Measurements from ENCODE around the gene IGSF21. TPM values are rescaled to one million over a fixed set of nuclear protein-coding genes. Genes with fewer than 3 reads are reported as not detected.
A peak's percentile ranks its signal among the peaks of the same experiment; 100 is the strongest.

The IGSF21 gene
- total and polyA plus RNA-seq, 10 of the 15 experiments (the other 5 are each of a cell fraction or from before 2014, with no cell fraction given) = 0.03 to 0.49 TPM; not detected in 8

DNA sequence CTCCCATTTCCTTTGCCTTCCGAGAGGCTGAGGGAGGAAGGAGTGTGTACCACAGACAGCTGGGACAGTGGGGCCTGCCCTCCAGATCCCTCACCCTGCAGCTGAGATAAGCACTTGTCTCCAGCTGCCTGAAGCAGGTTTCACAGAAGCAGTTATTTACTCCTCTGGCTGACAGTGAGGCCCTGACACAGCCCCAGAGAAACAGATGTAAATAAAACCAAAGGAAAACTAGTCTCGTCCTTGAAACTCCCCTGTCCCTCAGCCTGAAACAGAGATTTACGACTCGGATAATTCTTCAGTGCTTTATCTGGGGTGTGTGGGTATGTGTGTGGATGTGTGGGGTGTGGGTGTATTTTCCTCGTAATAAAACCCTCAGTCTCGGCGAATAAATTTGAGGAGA is 181.1 kb downstream of the IGSF21 start:
- 62% methylated on average over 7 of the region's 7 CpGs for WGBS (ENCODE audit: insufficient coverage, insufficient replicate concordance, low lambda C conversion rate, missing lambda C conversion rate)
- ChIA-PET RAD21 (ENCODE audit: unreplicated experiment) (no interaction called here), POLR2A (no interaction called here), SMC1A (ENCODE audit: uncharacterized antibody, unreplicated experiment) (no interaction called here), CTCF (interaction anchor here (0.5 to 1.0 kb wide), 3 partner anchors 10 to 96 kb away, joined by 3 to 5 read pairs (median 3); no protein-coding TSS in a partner anchor)
- intact Hi-C loops (cut with micrococcal nuclease; ENCODE audit: unreplicated experiment) = no loop called here
- Histone ChIP-seq H3K4me3 (no peak overlapping the region), H2AFZ (ENCODE audit: control insufficient read depth, low read depth, low read length) (no peak overlapping the region), H3K4me2 (ENCODE audit: control insufficient read depth, insufficient read depth) (no peak overlapping the region), H3K9me3 (replicated peaks; ENCODE audit: control insufficient read depth, insufficient read depth, low read length) (no peaks in the 10 kb centered on the region), H3K4me1 (ENCODE audit: control insufficient read depth, insufficient read depth, low read length) (peaks cover 27% of the 10 kb centered on the region), H3K27ac (ENCODE audit: control insufficient read depth, insufficient read depth) (peak overlapping the region; percentile 17; the same call in 1 of the 2 replicates), H3K27me3 (replicated peaks in 1 of 2; ENCODE audit: control insufficient read depth in 2 of 2, insufficient read depth in 2 of 2, low read length in 1 of 2) (peaks cover 0 to 2% of the 10 kb centered on the region in 2 experiments; a peak in 1 of 4 replicates), H4K20me1 (ENCODE audit: control insufficient read depth, insufficient read depth) (no peaks in the 10 kb centered on the region), H3K79me2 (ENCODE audit: control insufficient read depth, insufficient read depth, low read length) (no peaks in the 10 kb centered on the region), H3K36me3 (ENCODE audit: control insufficient read depth in 2 of 2, insufficient read depth in 2 of 2, low read length in 1 of 2) (no peaks in the 10 kb centered on the region), H3K9ac (ENCODE audit: control insufficient read depth, insufficient read depth, low read length) (no peak overlapping the region)
- no peak for ATAC-seq
- no peak for TF ChIP-seq CHD1 (IDR thresholded peaks at IDR 0.05; ENCODE audit: low read depth, low read length)
- TF ChIP-seq MTA2 (IDR thresholded peaks at IDR 0.05; ENCODE audit: low read depth) = no peak
- TF ChIP-seq TCF3 (IDR thresholded peaks at IDR 0.05; ENCODE audit: borderline replicate concordance, insufficient read depth, low read depth, low read length) = 0 out of 2 replicates have a peak, but pooled peaks have one; percentile 31
- no peak for TF ChIP-seq BCL11A (IDR thresholded peaks at IDR 0.05; ENCODE audit: low read depth, low read length)
- 0 out of 2 replicates have a peak, but pooled peaks have one; percentile 26 for TF ChIP-seq TCF12 (IDR thresholded peaks at IDR 0.05; ENCODE audit: low read depth, low read length)
- no peak for FAIRE-seq
- in situ Hi-C loops (cut with MboI) = no loop called here
- no TSS peak for BruUV-seq (replicated peaks)
- DNase-seq (ENCODE audit: low read depth, low spot score) = no peak

DNA sequence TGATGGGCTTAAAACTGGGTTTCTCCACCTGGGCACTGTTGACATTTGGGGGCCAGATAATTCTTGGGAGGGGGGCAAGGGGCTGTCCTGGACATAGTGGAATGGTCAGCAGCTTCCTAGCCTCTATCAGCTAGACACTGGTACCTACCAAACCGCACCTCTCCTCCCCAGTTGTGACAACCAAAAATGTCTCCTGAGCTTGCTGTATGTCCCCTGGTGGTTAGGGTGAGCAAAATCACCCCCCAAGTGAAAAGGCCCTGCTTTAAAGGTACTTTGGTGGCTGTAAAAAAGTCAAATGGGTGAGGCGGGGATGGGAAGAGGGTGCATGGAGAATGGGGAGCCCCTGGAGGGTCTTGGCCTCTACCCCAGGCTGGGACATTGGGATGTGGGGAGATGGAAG is 182.0 kb downstream of the IGSF21 start:
- FAIRE-seq = no peak
- ChIA-PET POLR2A (interaction anchor here (1.9 kb wide), 1 partner anchor 8 kb away, joined by 5 read pairs; no protein-coding TSS in a partner anchor), CTCF (interaction anchor here (1.2 to 2.1 kb wide), 3 partner anchors 9 to 13 kb away, joined by 5 to 13 read pairs (median 10); no protein-coding TSS in a partner anchor)

More for the DNA sequence above, 182.0 kb downstream of the IGSF21 start:
- Histone ChIP-seq H3K36me3 (ENCODE audit: control insufficient read depth in 2 of 2, insufficient read depth in 2 of 2, low read length in 1 of 2) (no peaks in the 10 kb centered on the region), H3K9ac (ENCODE audit: control insufficient read depth, insufficient read depth, low read length) (no peak overlapping the region), H3K4me3 (no peak overlapping the region), H3K4me2 (ENCODE audit: control insufficient read depth, insufficient read depth) (no peak overlapping the region), H3K9me3 (replicated peaks; ENCODE audit: control insufficient read depth, insufficient read depth, low read length) (no peaks in the 10 kb centered on the region), H2AFZ (ENCODE audit: control insufficient read depth, low read depth, low read length) (no peak overlapping the region), H3K27me3 (replicated peaks in 1 of 2; ENCODE audit: control insufficient read depth in 2 of 2, insufficient read depth in 2 of 2, low read length in 1 of 2) (peaks cover 0 to 2% of the 10 kb centered on the region in 2 experiments; a peak in 1 of 4 replicates), H3K79me2 (ENCODE audit: control insufficient read depth, insufficient read depth, low read length) (no peaks in the 10 kb centered on the region), H4K20me1 (ENCODE audit: control insufficient read depth, insufficient read depth) (no peaks in the 10 kb centered on the region), H3K27ac (ENCODE audit: control insufficient read depth, insufficient read depth) (no peak overlapping the region), H3K4me1 (ENCODE audit: control insufficient read depth, insufficient read depth, low read length) (peaks cover 21% of the 10 kb centered on the region)
- DNase-seq (ENCODE audit: low read depth, low spot score) (no peak), ATAC-seq (peak; percentile 42)
- ChIA-PET RAD21 (ENCODE audit: unreplicated experiment) (no interaction called here), SMC1A (ENCODE audit: uncharacterized antibody, unreplicated experiment) (interaction anchor here (2.8 kb wide), 1 partner anchor 13 kb away, joined by 8 read pairs; no protein-coding TSS in a partner anchor)
- WGBS (ENCODE audit: insufficient coverage, insufficient replicate concordance, low lambda C conversion rate, missing lambda C conversion rate) = 6% methylated on average over 2 of the region's 2 CpGs
- in situ Hi-C loops (cut with MboI) (no loop called here), intact Hi-C loops (cut with micrococcal nuclease; ENCODE audit: unreplicated experiment) (no loop called here)
- TF ChIP-seq CTCF (IDR thresholded peaks at IDR 0.05 in 2 of 3, conservative IDR thresholded peaks at IDR 0.05 in 1 of 3; ENCODE audit: control insufficient read depth in 2 of 3, extremely low read depth in 1 of 3, insufficient read depth in 1 of 3, low read depth in 3 of 3, low read length in 3 of 3) = peak in 2 of 3 experiments; percentile 4 to 37; a peak in 1 of 6 replicates
- no peak for TF ChIP-seq JUNB (IDR thresholded peaks at IDR 0.05)
- 0 out of 2 replicates have a peak, but pooled peaks have one; percentile 14 for TF ChIP-seq RAD21 (IDR thresholded peaks at IDR 0.05; ENCODE audit: insufficient read depth, low read depth, low read length)
- TF ChIP-seq SUPT20H (IDR thresholded peaks at IDR 0.05; ENCODE audit: borderline replicate concordance, control insufficient read depth, low read depth, low read length) = no peak
- no peak for TF ChIP-seq POLR2A (IDR thresholded peaks at IDR 0.05; ENCODE audit: low read depth, low read length)
- BruUV-seq (replicated peaks) = no TSS peak

Data from GM12878 (cell line).